HCT116 (cell line): ENCODE results near the gene SRGAP2. TPM values are rescaled to one million over a fixed set of nuclear protein-coding genes. Genes with fewer than 3 reads are reported as not detected.
A peak's percentile ranks its signal among the peaks of the same experiment; 100 is the strongest.
"Not testable (repeated sequence)": the region's sequence is repeated elsewhere in the genome, so short reads cannot be mapped to it uniquely, and the experiment has no call there.

Experiments used
- ATAC-seq: fragments of 200-7000 bp; cut with Tn5 transposase; 2 replicates; pipeline ENCODE4 v1.9.1; 2020; ENCODE audit warnings: mild to moderate bottlenecking, moderate library complexity
- BruUV-seq: library from RNA; stranded (reverse); fragments of 400-500 nt; replicated peaks from 2 replicates; lab custom pipeline; 2021; lab: Mats Ljungman, UMichigan
- CTCF ChIA-PET: fragments of 300-600 bp; sonication (Branson Sonifier 250); formaldehyde crosslinking; loops from one replicate; lab custom pipeline; 2021; ENCODE audit warnings: antibody characterized with exemption; lab: Charles Lee
- POLR2A ChIA-PET: fragments of 300-600, 350-600 bp; sonication (Branson Sonifier 250); formaldehyde crosslinking; loops from one replicate; lab custom pipeline; 2021; ENCODE audit warnings: antibody characterized with exemption; lab: Charles Lee
- RAD21 ChIA-PET, 2 experiments: fragments of 300-600 bp; sonication (Branson Sonifier 250); formaldehyde crosslinking; loops; one replicate each; lab custom pipeline; 2023; ENCODE audit warnings: low total read pairs in 2 of 2; ENCODE audit not compliant: uncharacterized antibody in 2 of 2, unreplicated experiment in 2 of 2, low non-redundant PET in 1 of 2; lab: Charles Lee
- DNase-seq: peaks from one replicate; pipeline ENCODE4 v3.0.0-alpha.2; 2010; ENCODE audit warnings: low read depth, low spot score
- H2AFZ ChIP-seq: fragments of 200-600 bp; shearing (Covaris generic), sonication (generic); 2 replicates; pipeline ENCODE4 v1.6.1; 2017; ENCODE audit warnings: low read depth, mixed run types, mixed read lengths, antibody characterized with exemption, low read length; ENCODE audit not compliant: poor library complexity, severe bottlenecking
- H3K27ac ChIP-seq: 2 replicates; pipeline ENCODE4 v1.5.1; 2012; ENCODE audit warnings: low read depth, low read length
- H3K27me3 ChIP-seq: fragments of 200-600 bp; sonication (generic); 2 replicates; pipeline ENCODE4 v1.6.1; 2016; ENCODE audit warnings: mixed run types, low read length, mixed read lengths; ENCODE audit not compliant: insufficient read depth
- H3K36me3 ChIP-seq, 2 experiments: fragments of 200-500 bp in 1 of 2; fragments of 200-600 bp in 1 of 2; sonication (Bioruptor generic) in 1 of 2; sonication (generic) in 1 of 2; 2 replicates each; pipeline versions ENCODE4 v1.5.1 to v1.6.1; 2014 to 2016; ENCODE audit warnings: low read length in 2 of 2, inconsistent platforms in 1 of 2, mixed read lengths in 1 of 2, mixed run types in 1 of 2; ENCODE audit not compliant: insufficient read depth in 2 of 2, control insufficient read depth in 1 of 2
- H3K4me1 ChIP-seq, 2 experiments: fragments of 200-600 bp in 1 of 2; sonication (generic) in 1 of 2; 2 replicates each; pipeline versions ENCODE4 v1.5.1 to v1.6.1; 2012 to 2017; ENCODE audit warnings: low read length in 2 of 2, inconsistent platforms in 1 of 2, mild to moderate bottlenecking in 1 of 2, mixed read lengths in 1 of 2, mixed run types in 1 of 2, moderate library complexity in 1 of 2; ENCODE audit not compliant: insufficient read depth in 2 of 2, control insufficient read depth in 1 of 2
- H3K4me2 ChIP-seq: fragments of 200-600 bp; sonication (generic); 2 replicates; pipeline ENCODE4 v1.6.1; 2017; ENCODE audit warnings: mixed run types, low read length, mixed read lengths
- H3K4me3 ChIP-seq, 2 experiments: fragments of 200-600 bp in 1 of 2; sonication (generic) in 1 of 2; replicated peaks in 1 of 2; 2 replicates each; pipeline ENCODE4 v1.5.1; 2011 to 2016; ENCODE audit warnings: low read length in 2 of 2, control low read depth in 1 of 2, low read depth in 1 of 2, mild to moderate bottlenecking in 1 of 2, mixed read lengths in 1 of 2, mixed run types in 1 of 2
- H3K79me2 ChIP-seq: fragments of 200-600 bp; sonication (generic); 2 replicates; pipeline ENCODE4 v1.6.1; 2017; ENCODE audit warnings: mild to moderate bottlenecking, mixed run types, low read length, moderate library complexity, mixed read lengths; ENCODE audit not compliant: insufficient read depth
- H3K9ac ChIP-seq: fragments of 200-600 bp; sonication (generic); 2 replicates; pipeline ENCODE4 v1.6.1; 2016; ENCODE audit warnings: low read length, mixed read lengths
- H3K9me2 ChIP-seq: fragments of 200-600 bp; sonication (generic), shearing (Covaris generic); 2 replicates; pipeline ENCODE4 v1.6.1; 2017; ENCODE audit warnings: mixed run types, mild to moderate bottlenecking, moderate library complexity; ENCODE audit not compliant: insufficient read depth
- H3K9me3 ChIP-seq, 2 experiments: fragments of 200-500 bp in 1 of 2; fragments of 200-600 bp in 1 of 2; sonication (Bioruptor generic) in 1 of 2; sonication (generic) in 1 of 2; 2 replicates each; pipeline ENCODE4 v1.6.1; 2014 to 2017; ENCODE audit warnings: low read length in 2 of 2, mixed read lengths in 2 of 2, inconsistent platforms in 1 of 2, low read depth in 1 of 2, mild to moderate bottlenecking in 1 of 2, mixed run types in 1 of 2, moderate library complexity in 1 of 2; ENCODE audit not compliant: control insufficient read depth in 1 of 2, insufficient read depth in 1 of 2
- H4K20me1 ChIP-seq: fragments of 200-600 bp; sonication (generic), shearing (Covaris generic); 2 replicates; pipeline ENCODE4 v1.6.1; 2017; ENCODE audit warnings: mixed run types, mild to moderate bottlenecking, moderate library complexity; ENCODE audit not compliant: insufficient read depth
- intact Hi-C: fragments of 100-400 bp; cut with micrococcal nuclease; formaldehyde crosslinking; loops from 2 replicates; pipeline ENCODE4 v1.10.0; 2022
- total RNA-seq: library from RNA; stranded (reverse); gene quantifications from one replicate; pipeline ENCODE4 v1.2.1, GENCODE V29; 2021; ENCODE audit not compliant: unreplicated experiment

Gene SRGAP2
- total RNA-seq, 1 experiment from 2014 or later, result 58.2 TPM

DNA sequence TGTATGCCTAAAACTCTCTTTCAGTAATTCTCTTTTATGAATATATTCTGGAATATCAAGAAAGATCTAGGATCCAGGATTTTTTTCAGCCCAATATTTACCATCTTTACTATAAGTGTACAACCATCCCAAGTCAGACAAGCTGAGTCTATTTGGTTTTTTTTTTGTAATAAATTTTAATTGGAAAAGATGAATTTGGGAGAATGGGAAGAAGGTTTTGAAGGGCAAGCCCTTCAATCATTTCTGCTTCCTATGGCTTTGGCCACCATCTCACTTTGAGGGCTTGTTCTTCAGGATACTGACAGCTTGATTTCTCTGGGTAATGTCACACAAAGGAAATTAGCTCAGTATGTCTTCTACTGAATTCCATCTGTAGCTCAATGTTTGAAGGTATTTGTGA, 23.7 kb upstream of the SRGAP2 start:
- RAD21 ChIA-PET, result not testable (repeated sequence)

DNA sequence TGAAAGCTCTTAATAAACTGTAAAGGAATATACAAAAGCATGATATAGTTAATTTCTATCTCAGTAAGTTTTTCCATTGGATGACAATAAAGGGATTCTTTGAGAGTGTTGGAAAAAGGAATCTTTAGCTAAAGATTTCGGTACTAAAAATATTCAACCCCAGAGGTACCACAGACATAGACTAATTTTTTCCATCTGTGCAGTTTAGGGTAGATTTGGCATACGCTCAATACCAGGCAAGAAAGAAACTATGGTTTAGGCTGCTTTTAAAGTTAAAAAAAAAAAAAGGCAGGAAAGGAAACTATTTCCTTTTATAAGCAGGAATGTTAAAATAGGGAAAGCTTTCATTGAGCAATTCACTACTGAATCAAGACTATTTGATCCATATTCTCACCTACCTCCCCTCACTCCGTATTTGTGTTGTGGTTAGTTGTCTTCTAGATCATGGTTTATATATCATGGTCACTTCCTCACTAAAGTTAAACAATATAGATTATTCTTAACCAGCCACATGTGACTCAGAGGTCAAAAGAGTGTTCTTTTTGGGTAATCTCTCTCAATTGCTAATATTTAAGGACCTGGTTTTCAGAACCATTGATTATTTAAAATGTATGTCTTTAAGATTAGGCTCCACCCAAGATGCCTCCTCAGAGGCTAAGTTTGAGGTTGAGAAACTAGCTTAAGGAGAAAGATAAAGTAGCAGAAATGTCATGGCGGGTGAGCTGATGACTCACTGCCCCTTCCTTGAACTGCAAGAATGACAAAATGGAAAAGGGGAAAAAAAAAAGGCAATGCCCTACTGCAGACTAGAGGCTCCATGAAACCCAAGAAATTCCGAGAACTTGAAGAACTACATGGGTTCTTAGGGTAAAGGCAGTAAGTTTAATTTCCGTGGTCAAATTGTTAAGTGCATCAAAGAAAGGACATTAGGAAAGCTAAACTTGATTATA, 20.7 kb upstream of the SRGAP2 start:
- DNase-seq, H3K27me3 ChIP-seq, BruUV-seq, H2AFZ ChIP-seq, H3K4me1 ChIP-seq, H4K20me1 ChIP-seq, intact Hi-C loops, H3K36me3 ChIP-seq, H3K27ac ChIP-seq, H3K9me3 ChIP-seq, H3K4me2 ChIP-seq, H3K79me2 ChIP-seq, POLR2A ChIA-PET, H3K4me3 ChIP-seq, CTCF ChIA-PET, H3K9ac ChIP-seq, RAD21 ChIA-PET, H3K9me2 ChIP-seq: not testable (repeated sequence)
- ATAC-seq, result peak; percentile 64

More for the DNA sequence above, 23.7 kb upstream of the SRGAP2 start:
- H3K9ac ChIP-seq, POLR2A ChIA-PET, H3K27me3 ChIP-seq, CTCF ChIA-PET, DNase-seq, H3K27ac ChIP-seq, H2AFZ ChIP-seq, H3K36me3 ChIP-seq, H4K20me1 ChIP-seq, H3K4me2 ChIP-seq, H3K79me2 ChIP-seq, H3K9me3 ChIP-seq, intact Hi-C loops, H3K4me3 ChIP-seq, H3K9me2 ChIP-seq, ATAC-seq, BruUV-seq: not testable (repeated sequence)
- H3K4me1 ChIP-seq, result peaks cover 0 to 13% of the 10 kb centered on the region in 2 experiments; a peak in 1 of 4 replicates

DNA sequence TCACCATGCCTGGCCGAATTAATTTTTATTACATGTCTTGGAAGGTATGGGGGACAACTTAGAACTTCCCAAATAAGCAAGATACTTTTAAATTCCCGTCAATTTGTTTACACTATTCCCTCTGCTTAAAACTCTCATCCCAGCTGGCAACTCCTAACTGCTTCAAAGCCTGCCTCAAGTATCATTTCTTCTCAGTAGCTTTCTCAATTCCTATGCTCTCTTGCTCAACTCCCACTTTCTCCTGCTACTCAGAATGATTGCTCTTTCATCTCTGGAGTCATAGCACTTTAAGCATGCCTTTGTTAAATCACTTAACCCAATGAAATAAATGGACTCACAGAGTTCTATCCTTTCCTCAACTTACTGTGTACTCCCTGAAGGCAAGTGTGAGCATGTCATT, 19.6 kb upstream of the SRGAP2 start:
- DNase-seq, H3K4me1 ChIP-seq, intact Hi-C loops, H3K4me2 ChIP-seq, H3K27me3 ChIP-seq, H3K9me3 ChIP-seq, BruUV-seq, H3K9ac ChIP-seq, RAD21 ChIA-PET, H2AFZ ChIP-seq, H4K20me1 ChIP-seq, POLR2A ChIA-PET, H3K27ac ChIP-seq, H3K79me2 ChIP-seq, H3K36me3 ChIP-seq, H3K4me3 ChIP-seq, H3K9me2 ChIP-seq, CTCF ChIA-PET, ATAC-seq: not testable (repeated sequence)

DNA sequence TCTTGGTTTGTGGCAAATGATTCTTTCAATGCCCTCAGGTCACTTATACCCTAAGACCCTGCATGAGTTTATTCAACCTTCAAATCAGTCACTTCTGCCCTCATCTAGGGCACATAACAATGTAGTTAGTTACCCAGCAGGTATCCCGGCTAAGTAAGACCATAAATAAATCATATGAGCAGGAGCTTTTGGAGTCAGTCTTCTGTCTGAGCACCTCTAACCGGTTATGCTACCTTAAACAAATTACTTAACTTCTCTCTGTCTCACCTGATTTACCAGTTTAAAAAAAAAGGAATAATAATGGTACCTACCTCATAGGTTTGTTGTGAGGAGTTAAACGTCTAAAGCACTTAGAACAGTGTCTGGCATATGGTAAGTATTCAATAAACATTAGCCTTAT, 17.6 kb upstream of the SRGAP2 start:
- ATAC-seq, DNase-seq, RAD21 ChIA-PET, H3K27me3 ChIP-seq, H3K36me3 ChIP-seq, H3K4me1 ChIP-seq, H3K79me2 ChIP-seq, CTCF ChIA-PET, H3K27ac ChIP-seq, H3K9me3 ChIP-seq, POLR2A ChIA-PET, H4K20me1 ChIP-seq, intact Hi-C loops, H3K4me3 ChIP-seq, H3K9ac ChIP-seq, BruUV-seq, H3K9me2 ChIP-seq, H2AFZ ChIP-seq, H3K4me2 ChIP-seq: not testable (repeated sequence)
